Renal pelvis (tissue), 4 donors: Measurements from ENCODE around the gene WNT9B. TPM values are rescaled to one million over a fixed set of nuclear protein-coding genes. Genes with fewer than 3 reads are reported as not detected.

Source experiments
- DNase-seq: peaks from one replicate; pipeline ENCODE4 v3.0.0-alpha.2; 2013
- polyA plus RNA-seq, 3 donors: library from polyadenylated mRNA; unstranded; fragments of 120-200 nt; gene quantifications; one replicate each; pipeline ENCODE4 v1.2.1, GENCODE V29; 2013; ENCODE audit not compliant: insufficient read length in 3 of 3

WNT9B gene
- polyA plus RNA-seq, 3 donors = 7.2 to 17.9 (median 7.8) TPM

- no peak for DNase-seq
Observed at GRCh38 chr17:46850688-46851028, 725 bp upstream of the WNT9B start.

DNA sequence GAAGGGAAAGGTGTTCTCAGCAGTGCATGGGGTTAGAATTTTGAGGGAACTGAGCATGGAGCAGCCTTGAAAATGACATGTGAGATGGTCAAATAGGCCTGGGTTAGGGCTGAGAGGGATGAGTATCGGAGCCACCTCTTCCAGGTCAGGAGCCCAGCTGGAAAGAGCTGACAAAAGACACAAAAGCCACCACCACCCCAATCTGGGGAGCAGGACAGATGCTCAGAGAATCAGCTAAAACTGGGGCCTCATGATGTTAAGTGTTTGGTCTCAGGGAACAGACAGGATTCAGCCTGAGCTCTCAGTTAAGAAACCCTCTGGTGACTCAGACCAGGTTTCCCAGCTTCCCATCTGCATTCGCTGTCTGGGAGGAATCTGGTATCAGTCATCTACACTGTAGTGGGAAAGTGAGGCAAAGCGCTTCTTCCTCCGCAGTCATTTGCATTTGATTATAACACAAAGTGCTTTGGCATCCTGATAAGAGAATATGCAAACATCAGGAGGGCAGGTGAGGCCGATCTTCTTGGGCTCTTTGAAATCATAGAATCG, 2.6 kb downstream of the WNT9B start:
- DNase-seq = no peak

DNA sequence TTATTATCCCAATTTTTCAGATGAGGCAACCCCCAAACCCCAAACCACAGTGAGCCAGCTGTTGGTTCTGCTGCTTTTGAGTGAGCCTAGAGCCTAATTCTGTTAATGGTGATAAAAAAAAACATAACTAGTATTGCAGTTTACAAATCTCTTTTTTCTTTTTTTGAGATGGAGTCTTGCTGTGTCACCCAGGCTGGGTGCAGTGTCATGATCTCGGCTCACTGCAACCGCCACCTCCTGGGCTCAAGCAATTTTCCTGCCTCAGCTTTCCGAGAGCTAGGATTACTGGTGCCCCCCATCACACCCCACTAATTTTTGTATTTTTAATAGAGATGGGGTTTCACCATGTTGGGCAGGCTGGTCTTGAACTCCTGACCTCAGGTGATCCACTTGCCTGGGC, 3.1 kb downstream of the WNT9B start:
- no peak for DNase-seq

DNA sequence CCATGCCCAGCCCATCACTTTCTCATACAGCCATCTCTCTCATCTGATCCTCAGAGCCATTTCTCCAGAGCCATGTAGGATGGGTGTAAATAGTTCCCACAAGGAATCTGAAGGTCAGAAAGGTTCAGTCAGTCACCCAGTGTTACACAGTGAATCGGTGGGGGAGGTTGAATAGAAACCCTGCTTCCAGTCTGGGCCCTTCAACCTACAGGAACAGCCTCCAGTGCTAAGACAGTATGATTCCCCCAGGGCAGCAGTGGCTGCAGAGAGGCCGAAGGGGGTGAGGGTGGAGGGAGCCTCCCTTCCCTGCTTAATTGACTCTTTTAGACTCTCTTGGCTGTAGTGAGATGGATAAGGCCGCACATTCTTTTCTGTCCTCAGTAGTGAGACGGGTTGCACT, 3.6 kb downstream of the WNT9B start:
- DNase-seq = no peak

DNA sequence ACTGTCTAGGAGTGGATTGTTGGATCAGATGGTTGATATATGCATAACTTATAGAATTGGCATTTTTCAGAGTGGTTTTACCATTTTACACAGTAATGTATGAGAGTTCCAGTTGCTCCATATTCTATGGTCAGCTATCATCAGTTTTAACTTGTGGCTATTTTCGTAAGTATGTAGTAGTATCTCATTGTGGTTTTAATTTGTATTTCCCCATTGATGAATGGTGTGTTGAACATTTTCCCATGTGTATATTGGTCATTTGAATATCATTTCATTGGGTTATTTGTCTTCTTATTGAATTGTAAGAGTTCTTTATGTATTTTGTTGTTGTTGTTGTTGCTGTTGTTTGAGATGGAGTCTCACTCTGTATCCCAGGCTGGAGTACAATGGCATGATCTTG, 6.2 kb downstream of the WNT9B start:
- DNase-seq = no peak

- DNase-seq = no peak
Observed at GRCh38 chr17:46859996-46860395, 8.6 kb downstream of the WNT9B start.

- DNase-seq = no peak
Observed at GRCh38 chr17:46862949-46863348, 11.6 kb downstream of the WNT9B start.

DNA sequence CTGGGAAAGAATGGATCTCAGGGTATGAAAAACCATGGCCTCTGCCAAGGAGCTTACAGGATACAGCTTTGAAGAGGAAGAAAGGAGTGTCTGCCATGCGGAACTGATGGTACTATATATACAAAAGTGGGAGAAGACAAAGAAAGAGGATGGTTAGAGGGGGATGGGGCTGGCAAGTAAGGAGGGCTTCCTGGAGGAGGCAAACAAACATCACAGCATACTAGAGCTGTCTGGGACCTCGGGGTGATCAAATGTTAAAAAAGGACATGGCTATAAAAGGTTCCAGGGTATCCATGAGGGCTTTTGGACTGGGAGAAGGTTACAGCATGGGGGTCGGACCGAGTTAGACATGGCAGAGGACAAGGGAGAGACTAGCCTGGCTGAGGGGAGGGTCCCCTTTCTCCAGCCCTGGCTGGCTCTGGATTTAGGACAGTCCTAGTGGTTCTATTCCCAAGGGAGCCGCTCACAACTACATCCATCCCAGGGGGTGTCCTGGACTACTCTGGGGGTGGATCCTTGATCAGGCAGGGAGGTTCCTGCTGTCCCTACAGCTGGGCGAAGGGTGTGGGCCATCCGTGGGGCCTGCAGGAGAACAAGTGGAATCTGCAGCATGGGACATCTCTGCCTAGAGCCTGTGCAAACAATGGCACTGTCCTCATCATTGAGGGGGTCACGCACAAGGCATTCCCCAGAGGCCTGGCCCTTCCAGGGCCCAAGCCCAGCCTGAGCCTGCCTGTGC, 12.2 kb downstream of the WNT9B start:
- no peak for DNase-seq

- DNase-seq = no peak
Observed at GRCh38 chr17:46865100-46865499, 13.7 kb downstream of the WNT9B start.

DNA sequence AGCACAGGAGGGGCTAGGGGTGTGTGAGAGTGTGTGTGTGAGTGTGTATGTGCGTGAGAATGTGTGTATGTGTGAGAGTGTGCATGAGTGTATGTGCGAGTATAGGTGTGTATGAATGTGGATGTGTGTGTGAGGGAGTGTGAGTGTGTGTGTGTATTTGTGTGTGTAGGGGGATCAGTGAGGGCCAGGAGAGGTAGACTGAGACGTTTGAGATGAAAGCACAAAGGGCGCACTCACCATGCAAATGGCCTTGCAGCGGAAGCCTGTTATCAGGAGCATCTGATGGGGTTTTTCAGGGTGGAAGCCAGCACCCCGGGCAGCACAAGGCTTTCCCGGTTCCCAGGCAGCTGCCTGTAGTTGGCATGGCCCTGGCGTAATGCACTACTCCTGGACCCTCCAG, 14.9 kb downstream of the WNT9B start:
- DNase-seq = no peak

- no peak for DNase-seq
Observed at GRCh38 chr17:46866747-46867146, 15.4 kb downstream of the WNT9B start.

- no peak for DNase-seq
Observed at GRCh38 chr17:46868689-46869187, 17.4 kb downstream of the WNT9B start.

- DNase-seq = no peak
Observed at GRCh38 chr17:46869296-46869695, 17.9 kb downstream of the WNT9B start.

DNA sequence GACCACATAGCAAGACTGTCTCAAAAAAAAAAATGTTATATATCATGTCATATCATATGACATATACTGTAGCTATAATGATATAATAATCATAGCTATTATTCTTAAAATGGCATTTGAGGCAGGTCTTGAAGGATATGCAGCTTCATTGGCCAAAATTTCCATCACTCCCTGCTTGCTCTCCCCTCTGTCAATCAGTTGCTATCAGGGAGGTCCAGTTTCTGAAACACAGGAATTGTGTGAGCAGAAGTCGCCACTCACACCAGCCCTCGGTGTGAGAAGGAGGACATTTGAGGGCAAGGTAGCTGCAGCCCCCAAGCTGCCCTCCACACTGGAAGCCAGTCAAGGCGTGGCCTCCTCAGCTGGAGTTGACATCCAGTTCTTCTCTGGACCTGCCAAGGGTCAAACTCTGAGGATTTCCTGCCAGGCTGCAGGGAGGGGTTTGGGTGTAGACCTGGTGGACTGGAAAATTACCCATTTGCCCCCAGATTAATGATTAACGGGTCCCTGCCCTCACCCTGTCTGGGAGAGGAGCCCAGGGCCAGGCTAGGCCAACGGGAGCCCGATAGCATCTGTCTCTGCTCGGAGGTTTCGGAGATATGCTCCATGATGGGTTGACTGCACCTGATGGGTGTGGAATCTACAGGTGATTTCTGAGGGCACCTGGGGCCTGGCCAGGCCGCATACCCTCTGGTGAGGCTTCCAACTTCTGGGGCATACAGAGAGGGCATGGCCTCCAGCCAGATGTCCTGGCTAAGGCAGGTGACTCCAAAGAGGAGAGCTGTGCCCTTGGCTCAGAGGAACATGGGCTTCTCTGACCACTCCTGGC, 18.8 kb downstream of the WNT9B start:
- no peak for DNase-seq

DNA sequence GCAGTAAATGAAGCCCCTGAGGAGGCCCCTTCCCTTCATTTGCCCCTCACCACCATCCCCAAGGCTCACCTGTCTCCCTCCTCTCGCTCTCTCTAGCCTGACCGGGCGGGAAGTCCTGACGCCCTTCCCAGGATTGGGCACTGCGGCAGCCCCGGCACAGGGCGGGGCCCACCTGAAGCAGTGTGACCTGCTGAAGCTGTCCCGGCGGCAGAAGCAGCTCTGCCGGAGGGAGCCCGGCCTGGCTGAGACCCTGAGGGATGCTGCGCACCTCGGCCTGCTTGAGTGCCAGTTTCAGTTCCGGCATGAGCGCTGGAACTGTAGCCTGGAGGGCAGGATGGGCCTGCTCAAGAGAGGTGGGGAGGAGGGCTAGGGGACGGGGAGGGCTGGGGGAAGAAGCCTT, 21.0 kb downstream of the WNT9B start:
- no peak for DNase-seq

GRCh38 chr17:46873941-46874645, 22.7 kb downstream of the WNT9B start:
- no peak for DNase-seq

- DNase-seq = no peak
Observed at GRCh38 chr17:46874906-46875305, 23.5 kb downstream of the WNT9B start.

DNA sequence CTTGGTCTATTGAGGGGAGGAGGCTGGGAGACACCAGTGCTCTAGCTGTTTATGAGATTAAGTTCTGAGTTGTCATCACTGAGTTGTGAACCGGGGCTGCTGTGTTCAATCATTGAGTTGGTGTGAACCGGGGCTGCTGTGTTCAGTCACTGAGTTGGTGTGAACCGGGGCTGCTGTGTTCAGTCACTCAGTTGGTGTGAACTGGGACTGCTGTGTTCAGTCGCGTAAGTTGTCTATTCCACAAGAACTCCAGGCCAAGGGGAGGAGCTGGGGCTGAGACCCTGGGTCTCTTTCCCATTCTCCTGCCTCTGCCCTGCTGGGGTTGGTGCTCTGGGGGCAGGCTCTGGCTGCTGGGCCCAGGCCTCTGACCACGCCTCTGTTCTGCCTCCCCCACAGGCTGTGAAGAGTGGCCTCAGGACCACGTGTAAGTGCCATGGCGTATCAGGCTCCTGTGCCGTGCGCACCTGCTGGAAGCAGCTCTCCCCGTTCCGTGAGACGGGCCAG, 24.5 kb downstream of the WNT9B start:
- no peak for DNase-seq

GRCh38 chr17:46876353-46876887, 25.0 kb downstream of the WNT9B start:
- no peak for DNase-seq

- DNase-seq = no peak
Observed at GRCh38 chr17:46876926-46877325, 25.5 kb downstream of the WNT9B start.

- no peak for DNase-seq
Observed at GRCh38 chr17:46877466-46877865, 26.1 kb downstream of the WNT9B start.

DNA sequence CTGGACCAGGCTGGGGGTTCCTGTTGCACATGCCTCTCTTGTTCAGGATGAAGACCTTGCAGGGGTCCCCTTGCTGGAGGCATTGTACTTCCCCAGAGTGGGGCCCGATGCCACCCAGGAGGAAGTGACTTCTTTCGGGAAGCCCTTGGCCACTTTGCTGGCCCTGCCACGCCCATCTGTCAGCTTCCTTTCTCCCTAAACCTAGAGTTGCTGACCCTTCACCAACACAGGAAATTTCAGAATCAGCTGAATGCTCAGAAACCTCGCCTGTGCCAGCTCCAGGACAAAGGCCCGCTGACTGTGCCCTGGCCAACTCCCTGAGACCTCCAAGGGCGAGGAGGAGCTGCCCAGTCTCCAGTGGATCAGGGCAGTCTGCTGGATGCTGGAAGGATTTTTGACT, 26.7 kb downstream of the WNT9B start:
- no peak for DNase-seq
